NCI-H1092 (cell line): ENCODE measurements around the gene FARSB.

Experiments
- DNase-seq: peaks from one replicate; lab custom pipeline; 2025; lab: John Stamatoyannopoulos, UW

Gene FARSB

DNA sequence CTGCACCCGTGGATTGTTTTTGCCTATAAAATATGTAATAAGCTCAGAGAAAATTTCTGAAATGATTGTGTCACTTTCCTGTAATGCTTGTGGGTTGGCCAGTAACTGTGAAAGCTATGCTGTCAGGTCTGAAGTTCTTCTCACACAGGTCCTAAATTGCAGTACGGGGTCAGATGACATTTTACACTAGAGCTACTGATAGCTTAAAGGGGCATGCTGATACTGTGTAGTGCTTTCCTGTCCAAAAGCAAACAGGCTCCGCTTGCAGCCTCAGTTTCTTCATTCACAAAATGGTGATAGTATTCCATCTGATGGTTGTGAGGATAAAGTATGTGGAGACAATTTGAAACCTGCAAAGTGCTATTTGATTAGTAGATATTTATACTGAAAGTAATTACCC lies 7.6 kb upstream of the FARSB start:
- DNase-seq, result no peak

DNA sequence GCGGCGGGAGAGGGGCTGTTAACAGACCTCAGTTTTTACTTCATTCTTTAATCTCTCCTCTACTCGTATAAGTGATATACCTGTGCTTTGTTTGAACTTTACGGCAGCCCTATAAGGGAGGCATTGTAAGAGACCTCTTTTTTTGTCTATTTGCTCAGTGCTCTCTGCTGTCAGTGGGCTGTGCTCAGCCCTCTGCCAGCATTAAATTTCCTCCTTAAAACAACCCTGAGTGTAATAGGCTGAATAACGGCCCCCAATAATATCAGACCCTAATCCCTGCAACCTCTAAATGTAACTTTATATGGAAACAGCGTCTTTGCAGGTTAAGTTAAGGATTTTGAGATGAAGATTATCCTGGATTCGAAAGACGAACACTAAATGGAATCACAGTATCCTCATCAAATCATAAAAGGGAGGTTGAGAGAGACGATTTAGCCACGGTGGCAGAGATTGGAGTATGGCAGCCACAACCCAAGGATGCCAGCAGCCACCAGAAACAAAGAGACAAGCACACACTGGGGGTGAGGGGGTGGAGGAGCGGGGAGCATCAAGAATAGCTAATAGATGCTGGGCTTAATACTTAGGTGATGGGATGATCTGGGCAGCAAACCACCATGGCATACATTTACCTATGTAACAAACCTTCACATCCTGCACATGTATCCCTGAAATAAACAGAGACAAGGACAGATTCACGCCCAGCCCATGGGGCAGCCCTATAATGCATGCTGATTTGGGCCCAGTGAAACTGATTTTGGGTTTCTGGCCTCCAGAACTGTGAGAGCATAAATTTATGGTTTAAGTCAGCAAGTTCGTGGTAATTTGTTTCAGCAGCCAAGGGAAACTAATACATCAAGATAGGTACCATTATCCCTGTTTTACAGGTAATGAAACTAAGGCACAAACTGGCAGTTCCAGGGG lies 894 bp upstream of the FARSB start:
- no peak for DNase-seq

- no peak for DNase-seq
Measured at GRCh38 chr2:222653280-222653679, 2.6 kb downstream of the FARSB start.

- DNase-seq, result no peak
Measured at GRCh38 chr2:222652491-222653255, 3.2 kb downstream of the FARSB start.

GRCh38 chr2:222651718-222652418 lies 4.0 kb downstream of the FARSB start:
- no peak for DNase-seq

DNA sequence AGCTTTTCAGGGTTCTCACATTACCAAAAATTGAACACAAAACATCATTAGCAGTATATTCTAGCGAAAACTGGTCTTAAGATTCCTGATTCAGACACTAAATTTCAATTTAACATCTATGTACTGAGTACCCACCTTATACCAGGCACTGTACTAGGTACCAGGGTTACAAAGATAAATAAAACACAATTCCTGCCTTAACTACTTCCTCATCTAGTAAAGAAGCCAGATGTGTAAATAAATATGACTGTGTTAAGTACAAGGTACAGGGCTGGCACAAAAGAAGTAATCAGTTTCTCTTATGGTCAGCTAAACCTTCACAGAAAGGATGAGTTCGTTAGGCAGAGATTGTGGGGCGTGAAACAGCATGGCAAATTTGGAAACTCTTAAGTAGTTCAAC lies 6.1 kb downstream of the FARSB start:
- DNase-seq, result no peak

DNA sequence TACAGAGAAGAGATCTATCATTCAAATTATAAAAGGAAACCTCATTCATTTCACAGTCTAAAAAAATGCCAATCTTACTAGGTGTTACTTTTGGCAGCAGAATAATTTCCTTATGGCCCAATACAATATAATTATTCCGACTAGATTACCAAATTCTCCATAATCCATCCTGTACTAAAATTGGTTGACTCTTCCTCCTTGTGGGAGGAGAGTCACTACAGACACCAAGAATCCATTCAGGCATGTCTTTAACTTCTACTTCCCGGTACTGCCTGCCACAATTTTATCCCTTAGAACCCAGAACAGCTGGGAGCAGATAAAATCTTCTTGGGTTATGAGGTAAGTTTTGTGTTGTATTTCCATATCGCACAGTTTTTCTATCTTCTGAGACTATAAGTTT lies 9.9 kb downstream of the FARSB start:
- DNase-seq, result no peak

DNA sequence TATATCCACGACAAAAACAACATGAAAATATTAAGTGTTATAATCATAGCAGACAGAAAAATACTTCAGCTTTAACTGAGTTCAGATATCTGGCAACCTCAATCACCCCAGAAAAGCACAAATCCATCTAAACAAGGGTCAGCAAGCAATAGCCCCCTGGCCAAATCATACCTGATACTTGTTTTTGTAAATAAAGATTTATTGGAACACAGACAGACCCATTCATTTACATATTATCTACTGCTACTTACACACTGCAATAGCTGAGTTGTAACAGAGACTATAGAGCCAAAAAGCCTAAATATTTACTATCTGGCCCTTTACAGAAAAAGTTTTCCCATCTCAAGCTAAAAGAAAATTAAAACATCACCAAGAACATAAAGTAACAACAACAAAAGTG lies 12.8 kb downstream of the FARSB start:
- no peak for DNase-seq

GRCh38 chr2:222641336-222641735 lies 14.6 kb downstream of the FARSB start:
- DNase-seq, result no peak

DNA sequence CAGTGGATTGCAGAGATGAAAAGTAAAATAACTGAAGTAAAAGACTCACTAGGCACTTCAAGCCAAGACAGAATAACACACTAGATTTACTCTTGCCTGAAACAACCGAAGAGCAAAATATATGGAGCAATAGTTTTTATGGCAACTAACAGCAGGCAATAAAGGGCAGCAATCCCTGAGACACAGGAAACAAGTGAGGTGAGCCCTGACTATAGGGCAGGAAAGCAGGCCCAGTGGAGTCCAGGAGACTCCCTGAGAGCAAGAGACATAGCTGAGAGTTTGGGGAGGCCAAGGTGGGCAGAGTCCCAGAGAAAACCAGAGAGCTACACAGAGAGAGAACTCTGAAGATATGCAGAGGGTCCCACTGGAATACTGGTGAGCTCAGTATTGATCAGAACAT lies 18.8 kb downstream of the FARSB start:
- DNase-seq, result no peak

DNA sequence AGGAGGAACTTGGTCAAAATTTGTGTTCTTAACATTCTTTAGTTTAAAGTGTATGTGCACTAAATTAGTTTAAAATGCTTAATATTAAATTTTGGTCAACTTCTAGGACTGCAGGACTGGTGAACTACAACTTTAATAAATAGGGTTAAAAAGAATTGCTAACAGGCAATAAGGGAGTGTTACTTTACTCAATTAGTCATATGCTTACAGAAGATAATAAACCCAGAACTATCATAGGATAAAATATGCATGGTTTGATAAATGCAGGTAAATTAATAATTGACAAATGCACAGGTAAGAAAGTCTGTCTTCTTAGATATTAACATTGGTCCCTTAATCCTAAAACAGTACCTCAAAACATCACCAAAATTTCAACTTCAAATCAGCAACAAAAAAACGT lies 20.6 kb downstream of the FARSB start:
- no peak for DNase-seq

DNA sequence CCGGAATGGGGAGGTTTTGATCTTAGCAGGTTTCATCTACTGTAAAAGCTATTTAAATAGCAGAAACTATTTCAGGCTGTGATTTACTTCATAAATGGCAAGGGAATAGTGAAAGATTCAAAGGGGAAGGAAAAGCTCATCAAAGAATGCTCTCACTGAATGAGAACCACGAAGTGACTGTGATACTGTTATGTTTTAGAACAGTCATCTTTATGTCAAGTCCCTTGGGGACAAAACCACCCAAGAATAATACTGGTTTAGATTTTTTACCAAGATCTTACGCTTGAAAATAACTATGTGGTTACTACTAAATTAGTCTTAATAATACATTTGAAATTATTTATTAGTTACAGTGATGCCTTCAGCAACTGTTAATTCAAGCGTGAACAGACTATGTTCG lies 28.1 kb downstream of the FARSB start:
- no peak for DNase-seq

- no peak for DNase-seq
Measured at GRCh38 chr2:222623756-222624309, 32.1 kb downstream of the FARSB start.

GRCh38 chr2:222622910-222623309 lies 33.0 kb downstream of the FARSB start:
- no peak for DNase-seq

DNA sequence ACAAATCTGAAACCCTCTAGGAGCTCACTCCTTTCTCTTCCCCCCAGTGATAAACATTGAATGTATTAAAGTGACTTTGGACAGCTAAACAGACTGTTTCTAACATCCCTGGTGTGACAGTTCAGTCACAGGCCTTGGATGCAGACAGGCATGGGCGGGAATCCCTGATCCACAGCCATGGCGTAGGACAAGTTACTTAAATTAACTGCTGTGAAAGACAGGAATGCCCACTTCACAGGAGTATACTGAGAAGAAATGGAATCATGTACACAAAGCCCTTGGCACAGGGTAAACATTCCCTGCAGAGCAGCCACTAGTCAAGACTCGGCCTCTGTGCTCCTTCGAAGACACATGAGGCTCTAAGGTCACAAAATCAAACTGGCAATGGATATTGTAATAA lies 34.0 kb downstream of the FARSB start:
- no peak for DNase-seq

GRCh38 chr2:222615320-222615719 lies 40.6 kb downstream of the FARSB start:
- no peak for DNase-seq

DNA sequence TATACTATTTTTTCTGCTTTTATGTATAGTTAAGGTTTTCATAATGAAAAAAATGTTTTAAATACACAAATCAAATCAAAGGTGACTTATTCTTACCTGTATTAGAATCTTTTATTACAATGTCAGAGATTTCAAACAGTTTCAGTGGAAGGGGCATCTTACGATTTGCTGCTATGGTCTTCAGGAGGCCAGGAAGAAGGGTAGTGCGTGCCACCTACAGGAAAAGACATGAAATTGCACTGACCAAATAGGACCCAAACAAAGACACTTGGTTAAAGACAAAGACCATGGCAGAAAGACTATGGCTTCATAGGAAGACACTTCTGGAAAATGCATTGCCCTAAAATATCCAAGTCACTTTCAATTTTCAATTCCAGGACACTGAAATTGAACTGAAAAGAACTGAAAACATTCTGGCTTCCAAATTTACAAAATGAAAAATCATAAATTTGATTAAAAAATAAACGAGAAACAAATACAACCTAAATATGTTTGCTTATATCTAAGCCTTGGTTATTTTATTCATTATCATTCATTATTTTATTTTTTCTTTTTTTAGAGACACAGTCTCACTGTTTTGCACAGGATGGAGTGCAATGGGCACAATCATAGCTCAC lies 42.1 kb downstream of the FARSB start:
- no peak for DNase-seq

DNA sequence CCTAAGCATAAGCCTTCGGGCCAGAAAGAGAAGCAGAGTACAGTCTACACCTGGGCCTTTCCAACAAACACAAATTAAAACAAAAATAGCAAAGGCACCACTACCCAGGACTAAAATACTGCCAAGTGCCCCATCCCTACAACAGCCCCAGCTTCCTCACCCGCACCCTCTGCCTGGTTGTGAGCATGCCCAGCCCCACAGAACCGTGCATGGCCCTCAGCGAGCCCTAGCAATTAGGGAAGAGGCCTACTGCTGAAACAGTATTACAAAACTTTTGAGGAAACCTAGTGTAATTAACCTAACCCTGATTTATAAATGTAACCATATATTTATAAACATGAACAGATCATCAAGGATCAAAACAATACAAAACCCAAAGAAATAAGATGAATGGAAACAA lies 44.2 kb downstream of the FARSB start:
- no peak for DNase-seq

- no peak for DNase-seq
Measured at GRCh38 chr2:222610746-222611145, 45.1 kb downstream of the FARSB start.

DNA sequence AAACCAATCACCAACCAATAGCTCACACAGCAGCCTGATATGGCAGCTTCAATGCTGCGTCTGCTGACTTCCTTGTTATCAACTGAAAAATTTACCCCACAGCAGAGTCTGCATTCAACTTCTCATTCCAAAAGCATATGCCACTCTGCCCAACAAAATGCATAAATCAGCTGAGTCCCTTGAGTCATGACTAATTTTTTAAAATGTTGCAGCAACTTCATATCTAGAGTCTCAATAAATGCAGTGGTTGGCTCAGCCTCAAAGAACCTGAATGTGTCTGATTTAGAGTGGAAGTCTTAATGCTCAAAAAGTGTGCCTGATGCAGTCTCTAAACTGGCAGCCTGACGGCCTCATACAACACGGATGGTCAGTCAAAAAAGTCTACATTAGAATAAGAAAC lies 46.5 kb downstream of the FARSB start:
- no peak for DNase-seq

- DNase-seq, result no peak
Measured at GRCh38 chr2:222608081-222608480, 47.8 kb downstream of the FARSB start.

DNA sequence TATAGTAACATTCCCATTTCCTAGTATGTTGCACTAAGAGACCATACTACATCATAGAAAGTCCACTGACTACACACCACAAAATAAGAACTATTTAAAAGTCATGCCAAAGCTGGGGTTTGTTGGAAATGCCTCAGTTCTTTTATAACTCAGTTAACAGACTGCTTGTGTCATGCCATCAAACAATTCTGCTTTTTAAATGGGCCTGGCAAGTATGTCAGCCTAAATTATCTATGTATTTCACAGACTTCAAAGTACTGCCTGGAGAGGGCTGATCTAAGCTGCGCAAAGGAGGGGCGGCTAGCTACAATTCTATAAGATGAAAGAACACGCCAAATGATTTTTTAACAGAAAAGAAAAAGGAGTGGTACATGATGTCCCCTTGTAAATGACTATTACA lies 49.6 kb downstream of the FARSB start:
- no peak for DNase-seq
